GM21576 (cell line): Measurements from ENCODE around the gene ASCL2.

Experiments
- ATAC-seq: cut with Tn5 transposase; IDR thresholded peaks from one replicate; pipeline ENCODE4 v1.9.1; 2021; ENCODE audit warnings: mild to moderate bottlenecking, moderate library complexity; ENCODE audit not compliant: unreplicated experiment

The ASCL2 gene, protein sequence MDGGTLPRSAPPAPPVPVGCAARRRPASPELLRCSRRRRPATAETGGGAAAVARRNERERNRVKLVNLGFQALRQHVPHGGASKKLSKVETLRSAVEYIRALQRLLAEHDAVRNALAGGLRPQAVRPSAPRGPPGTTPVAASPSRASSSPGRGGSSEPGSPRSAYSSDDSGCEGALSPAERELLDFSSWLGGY

DNA sequence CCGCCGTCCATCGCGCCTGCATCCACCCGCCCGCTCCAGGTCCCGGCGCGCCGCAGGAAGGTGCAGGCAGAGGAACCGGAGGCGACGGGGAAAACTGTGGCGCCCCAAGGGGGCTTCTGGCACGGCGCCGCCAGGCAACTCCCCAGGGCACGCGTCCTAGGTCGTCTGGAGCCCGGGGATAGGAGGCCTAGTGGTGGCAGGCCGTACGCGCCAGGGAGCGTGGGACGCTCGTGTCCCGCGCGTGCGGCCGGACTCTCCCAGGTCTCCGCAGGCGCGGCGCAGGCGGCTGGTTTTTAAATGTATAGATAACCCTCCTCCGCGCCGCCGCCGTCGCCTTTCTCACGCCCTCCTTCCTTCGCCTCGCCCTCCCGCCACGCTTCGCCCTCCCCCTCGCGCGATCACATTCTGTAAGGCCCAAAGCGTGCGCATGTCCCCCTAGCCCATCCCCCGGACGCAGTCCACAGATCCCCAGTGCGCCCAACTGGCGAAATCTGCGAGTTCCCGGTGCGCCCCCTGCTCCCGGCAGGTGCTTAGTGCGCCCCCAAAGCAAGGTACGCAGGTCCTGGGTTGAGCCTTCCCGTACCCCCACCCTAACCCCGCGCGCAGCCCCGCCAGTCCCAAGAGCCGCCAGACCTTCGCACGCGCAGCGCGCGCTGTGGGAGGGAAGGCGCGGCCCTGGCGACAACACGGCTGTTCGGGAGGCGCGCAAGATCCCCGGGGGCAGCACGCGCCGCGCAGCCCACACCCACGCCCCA is at the start of gene ASCL2:
TSS of gene ASCL2 (minus strand) at position 267 of the 755 bp plus-strand sequence. CDS start at position 11, 256 bp downstream.
- no peak for ATAC-seq

DNA sequence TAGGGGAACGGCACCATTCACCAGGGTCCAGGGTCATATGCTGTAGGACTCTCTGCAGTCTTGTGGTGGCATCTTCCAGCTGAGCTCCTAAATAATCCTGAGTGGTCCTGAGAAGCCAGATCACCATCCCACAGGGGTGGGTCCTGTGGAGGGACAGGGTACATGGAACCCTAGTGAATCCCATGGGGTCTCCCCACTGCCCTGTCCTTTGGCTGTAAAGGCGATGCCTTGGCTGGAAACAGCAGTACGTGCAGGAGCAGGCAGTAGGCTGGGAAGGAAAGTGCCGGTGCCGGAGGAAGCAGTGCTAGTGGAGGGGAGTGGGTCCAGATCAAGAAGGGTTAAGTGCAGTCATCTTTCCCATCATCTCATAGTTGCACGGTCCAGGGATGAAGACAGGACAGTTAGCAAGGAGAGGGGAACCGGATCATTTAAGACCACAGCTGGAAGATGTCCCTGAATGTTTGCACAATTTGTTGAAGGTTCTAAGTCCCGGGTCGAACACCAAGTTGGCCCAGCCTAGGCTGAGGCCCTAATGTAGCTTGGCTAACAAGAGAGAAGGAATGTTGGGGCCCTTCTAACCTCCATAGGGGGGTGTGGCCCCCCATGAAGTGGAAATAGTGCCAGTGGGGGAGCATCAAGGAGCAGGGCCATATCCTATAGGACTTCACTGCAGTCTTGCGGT is 49.5 kb upstream of the ASCL2 start:
- no peak for ATAC-seq

DNA sequence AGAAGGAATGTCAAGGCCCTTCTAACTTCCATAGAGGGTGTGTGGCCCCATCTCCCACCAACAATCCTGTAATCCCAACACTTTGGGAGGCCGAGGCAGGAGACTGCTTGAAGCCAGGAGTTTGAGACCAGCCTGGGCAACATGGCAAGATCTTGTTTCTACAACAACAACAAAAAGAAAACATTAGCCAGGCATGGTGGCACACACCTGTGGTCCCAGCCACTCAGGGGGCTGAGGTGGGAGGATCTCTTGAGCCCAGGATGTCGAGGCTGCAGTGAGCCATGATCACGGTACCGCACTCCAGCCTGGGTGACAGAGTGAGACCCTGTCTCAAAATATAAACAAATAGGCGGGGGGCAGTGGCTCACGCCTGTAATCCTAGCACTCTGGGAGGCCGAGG is 48.3 kb upstream of the ASCL2 start:
- no peak for ATAC-seq

DNA sequence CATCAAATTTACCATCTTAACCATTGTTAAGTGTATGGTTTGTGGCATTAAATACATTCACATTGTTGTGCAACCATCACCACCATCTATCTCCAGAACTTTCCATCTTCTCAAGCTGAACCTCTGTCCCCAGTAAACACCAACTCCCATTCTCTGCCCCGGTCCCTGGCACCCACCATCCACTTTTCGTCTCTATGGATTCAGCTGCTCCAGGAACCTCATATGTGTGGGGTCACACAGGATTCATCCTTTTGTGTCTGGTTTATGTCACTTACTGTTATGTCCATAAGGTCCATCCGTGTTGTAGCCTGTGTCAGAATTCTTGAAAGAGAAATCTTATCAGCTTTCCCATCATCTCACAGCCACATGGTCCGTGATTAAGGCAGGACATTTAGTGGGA is 47.7 kb upstream of the ASCL2 start:
- no peak for ATAC-seq

DNA sequence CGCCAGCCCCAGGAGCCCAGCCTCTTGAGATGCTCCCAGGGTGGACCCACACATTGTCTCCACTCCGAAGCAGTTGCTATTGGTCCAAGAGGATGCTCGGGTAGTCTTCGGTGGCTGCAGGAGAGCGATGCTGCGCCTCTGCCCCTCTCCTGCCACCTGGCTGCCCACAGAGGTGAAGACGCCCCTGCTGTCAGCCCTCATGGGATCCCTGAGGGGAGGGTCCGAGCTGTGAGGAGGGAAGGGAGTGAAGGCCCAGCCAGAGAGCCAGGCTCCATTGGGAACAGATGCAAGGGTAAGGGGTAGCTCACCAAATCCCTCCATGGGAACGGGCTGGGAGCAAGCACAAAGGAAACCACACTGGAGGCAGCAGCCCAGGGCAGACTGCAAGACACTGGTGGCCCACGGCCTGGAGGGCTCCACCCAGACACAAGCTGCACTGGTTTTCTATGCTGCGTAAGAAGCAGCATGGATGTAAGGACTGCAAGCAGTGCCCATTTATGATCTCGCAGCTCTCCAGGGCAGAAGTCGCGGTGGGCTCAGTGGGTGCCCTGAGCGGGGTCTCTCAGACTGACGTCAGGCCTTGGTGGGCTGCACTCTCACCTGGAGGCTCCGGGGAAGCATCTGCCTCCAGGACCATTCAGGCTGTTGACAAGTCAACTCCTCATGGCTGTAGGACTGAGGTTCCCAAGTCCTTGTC is 47.1 kb upstream of the ASCL2 start:
- no peak for ATAC-seq

DNA sequence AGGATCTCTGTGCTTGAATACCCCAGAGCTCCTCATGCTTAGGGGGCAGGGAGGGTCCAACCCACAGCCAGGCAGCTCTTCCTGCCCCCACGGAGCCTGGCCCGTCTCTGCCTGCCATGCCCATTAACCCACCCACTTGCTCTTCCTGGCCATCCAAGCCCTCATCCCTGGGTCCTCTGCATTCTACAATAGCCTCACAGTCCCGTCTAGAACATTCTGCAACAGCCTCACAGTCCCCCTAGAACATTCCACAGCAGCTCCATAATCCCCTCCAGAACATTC is 46.5 kb upstream of the ASCL2 start:
- no peak for ATAC-seq

DNA sequence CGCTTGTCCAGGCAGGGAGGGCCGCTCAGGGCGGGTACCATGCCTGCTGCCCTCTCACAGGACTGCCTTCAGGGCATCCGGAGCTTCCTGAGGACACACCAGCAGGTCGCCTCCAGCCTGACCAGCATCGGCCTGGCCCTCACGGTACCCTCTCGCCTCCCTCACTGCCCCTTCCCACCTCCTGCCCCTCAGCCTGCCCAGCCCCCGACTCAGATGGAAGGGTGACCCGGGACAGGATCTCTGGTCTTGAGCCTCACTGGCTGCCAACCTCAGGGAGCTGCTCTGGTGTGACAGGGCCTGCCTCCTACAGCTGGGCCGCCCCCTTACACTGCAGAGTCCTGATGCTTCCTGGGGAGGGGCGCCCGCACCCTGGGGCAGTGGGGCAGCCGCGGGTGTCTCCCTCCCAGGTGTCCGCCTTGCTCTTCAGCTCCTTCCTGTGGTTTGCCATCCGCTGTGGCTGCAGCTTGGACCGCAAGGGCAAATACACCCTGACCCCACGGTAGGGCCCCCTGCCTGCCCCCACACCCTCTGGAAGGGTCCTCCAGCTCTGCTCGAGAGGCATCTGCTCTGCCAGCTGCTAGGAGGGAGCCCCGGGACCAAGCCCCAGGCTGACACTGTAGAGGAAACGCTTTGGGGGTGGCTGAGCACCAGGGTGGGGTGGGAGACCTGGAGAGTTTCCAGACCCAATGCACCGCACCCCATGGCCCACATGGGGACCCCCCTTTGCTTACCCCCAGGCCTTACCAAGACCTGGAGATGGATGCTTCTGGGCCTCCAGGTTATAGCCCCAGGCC is 46.0 kb upstream of the ASCL2 start:
- ATAC-seq, result no peak

DNA sequence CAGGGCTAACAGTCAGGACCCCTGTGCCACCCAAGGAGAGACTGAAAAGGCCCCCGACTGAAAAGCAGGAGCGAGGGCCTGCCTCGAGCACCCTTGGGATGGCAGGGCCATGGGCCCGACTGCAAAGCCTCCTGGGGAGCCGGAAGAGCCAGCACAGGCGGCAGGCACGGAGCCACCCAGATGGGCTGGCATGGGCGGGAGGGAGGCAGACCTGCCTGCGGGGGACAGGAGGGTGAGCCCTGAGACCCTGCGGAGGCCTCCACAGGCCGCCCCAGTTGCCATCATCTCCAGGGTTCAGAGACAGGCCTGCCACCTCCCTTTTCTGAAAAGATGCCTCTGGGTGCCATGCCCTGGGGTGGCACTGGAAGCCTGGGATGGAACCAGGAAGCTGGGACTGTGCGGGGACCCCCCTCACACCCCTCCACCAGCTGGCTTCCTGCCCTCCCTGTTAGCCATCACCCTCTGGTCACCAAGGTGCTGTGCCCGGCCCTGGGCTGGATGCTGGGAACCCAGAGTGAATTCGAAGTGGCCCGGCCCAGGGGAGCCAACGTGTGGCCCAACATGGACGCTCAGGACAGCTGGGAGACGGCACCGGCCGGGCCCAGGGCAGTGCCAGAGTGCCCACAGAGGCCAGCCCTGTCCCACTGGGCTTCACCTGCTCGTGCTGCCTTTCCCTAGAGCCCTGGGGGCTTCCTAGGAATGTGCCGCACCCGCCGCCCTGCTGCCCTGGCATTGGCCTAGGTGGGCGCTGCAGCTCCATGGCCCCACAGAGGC is 45.2 kb upstream of the ASCL2 start:
- ATAC-seq, result no peak

DNA sequence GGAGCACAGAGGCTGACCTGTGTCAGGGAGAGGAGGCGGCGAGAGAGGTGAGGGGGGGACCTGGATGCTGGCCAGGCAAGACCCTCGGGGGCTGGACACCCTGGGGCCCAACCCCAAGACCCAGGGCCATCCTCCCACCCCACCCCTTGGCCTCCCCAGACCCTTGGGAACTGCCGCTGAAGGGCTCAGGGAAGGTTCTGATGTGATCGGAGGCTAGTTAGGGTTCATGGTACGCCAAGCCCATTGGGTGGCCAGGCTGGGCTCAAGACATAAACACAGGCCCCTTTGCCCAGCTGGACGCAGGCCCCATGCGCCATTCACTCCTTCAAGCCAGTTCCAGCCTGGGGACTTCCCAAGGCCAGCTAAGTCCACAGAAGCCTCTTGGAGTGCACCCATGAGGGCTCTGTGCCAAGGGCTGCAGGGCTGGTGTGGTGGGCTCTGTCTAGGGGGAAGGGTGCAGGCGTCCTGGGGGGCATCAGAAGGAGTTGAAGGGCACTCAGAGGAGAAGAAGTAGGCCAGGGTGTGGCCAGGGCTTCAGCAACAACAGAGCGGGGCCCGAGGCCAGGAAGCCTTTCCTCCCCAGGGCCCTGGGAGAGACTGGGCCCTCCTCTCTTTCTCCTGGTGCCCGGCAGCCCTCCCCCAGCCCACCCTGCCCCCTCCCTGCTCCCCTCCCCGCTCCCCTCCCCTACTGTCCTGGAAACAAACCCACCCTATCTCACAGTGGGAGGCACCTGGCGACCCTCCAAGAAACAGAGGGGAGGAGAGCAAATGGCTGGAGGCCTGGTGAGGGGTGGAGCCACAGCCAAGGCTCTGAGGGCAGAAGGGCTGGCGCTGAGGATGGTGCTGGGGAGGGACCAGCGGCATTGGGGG is 44.4 kb upstream of the ASCL2 start:
- ATAC-seq, result no peak

DNA sequence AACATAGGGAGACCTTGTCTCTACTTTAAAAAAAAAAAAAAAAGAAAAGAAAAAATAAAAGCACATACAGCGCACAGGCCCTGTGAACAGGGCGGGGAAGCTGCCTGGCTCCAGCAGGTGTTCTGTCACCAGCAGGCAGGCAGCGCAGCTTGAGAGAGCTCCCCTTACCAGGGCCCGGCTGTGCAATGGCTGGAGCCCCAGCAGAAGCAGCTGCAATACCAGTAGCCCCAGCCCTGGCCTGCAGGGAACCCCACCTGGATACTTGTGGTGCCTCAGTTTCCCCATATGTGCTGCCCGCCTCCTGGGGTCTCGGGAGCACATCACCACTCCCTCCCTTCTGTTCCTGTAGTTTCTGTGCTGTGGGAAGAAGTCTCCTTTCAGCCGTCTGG is 43.7 kb upstream of the ASCL2 start:
- no peak for ATAC-seq

DNA sequence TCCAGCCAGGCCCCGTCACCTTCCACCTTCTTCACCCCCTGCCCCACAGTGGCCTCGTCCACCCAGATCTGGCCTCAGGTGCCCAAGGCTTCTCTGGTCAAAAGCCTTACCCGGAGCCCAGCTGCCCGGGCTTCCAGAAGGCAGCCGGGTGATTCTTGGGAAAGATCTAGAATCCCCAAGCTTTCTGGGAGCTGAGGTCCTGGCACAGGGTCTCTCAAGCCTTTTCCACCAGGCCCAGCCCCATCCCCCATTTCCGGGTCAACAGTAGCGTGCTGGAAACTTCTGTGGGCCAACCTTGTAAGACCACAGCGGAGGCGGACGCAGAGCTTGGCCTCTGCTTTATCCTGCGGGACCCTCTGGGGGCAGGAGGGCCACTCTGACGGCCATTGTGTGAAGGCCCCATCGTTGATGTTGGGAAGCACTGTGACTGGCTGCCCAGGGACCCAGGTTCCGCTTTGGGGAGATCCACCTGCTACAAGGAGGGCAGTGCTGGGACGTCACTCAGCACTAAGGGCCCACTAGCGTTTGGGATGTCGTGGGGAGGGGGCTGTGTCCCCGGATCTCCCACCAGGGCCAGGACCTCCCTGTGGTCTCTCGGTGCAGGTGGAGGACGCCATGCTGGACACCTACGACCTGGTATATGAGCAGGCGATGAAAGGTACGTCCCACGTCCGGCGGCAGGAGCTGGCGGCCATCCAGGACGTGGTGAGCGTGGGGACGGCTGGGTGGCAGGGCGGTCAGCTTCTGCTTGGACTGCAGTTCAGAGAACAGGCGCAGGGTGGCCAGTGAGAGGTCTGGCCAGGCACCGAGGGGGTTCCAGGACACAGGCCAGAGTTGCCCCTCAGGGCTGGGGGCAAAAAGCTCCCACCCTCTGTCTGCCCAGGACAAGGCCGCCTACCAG is 42.9 kb upstream of the ASCL2 start:
- no peak for ATAC-seq

DNA sequence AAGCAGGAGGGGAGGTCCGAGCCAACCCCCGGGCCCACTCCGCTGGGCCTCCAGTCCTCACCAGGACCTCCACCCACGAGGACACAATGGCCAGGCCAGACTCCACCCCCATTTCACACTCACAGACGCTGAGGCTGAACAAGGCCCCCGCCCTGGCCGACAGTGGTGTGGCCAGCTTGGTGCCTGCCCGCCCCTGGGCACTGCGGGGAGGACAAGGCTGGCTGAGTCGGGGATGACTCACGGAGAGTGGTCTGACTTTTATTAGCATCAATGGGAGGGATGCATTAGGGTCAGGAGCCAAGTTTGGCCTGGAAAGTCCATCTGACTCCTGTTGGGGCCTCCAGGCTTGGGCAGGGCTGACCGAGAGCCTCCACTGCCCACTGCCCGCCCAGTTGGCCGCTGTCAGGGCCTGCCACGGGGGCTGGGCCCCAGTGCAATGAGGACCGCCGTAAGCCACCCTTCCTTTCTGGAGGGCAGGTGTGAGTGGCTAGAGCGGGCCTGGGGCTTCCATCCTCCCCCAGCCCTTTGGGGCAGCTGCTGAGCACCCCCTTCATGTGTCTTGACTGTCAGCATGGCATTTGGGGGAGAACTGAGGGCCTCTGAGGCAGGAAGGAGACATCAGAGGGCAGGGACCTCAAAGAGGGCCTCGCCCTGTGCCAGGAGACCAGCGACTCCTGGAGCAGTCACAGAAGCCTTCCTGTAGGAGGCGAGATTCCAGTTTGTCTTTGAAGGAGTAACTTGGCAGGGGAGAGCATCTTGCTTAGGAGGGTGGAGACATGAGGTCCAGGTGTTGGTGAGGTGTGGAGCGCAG is 42.0 kb upstream of the ASCL2 start:
- no peak for ATAC-seq

DNA sequence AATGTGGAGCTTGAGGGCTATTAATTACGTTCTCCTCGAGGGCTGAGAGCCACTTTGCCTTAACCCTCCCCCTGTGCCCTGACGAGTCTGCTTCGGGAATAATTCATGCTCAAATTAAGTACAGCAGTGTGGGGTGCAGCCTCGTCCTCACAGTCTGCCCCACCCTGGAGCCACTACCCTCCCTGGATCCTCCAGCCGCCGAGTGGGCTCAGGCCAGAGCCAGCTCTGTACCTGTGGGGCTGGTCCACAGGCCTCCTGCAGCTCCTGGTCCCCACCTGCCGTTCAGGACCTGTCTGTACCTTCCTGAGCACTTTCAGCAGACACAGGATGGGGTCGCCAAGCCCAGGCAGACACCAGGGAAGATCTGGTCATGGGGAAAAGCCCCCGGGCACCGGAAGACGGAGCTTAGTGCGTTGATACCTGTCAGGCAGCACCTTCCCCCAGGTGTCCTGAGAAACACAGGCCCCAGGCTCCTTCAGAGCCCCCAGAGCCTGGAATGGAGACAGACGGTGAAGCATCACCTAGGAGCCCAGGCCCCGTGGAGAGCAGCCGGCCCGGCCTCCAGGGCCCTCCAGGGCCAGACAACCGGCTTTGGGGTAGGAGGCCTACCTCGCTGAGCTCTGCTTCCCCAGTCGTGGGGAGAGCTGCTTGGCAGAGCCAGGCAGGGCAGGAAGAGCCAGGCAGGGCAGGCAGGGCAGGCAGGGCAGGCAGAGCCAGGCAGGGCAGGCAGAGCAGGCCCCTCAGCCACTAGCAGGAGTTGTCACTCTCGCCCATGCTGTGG is 41.2 kb upstream of the ASCL2 start:
- no peak for ATAC-seq

DNA sequence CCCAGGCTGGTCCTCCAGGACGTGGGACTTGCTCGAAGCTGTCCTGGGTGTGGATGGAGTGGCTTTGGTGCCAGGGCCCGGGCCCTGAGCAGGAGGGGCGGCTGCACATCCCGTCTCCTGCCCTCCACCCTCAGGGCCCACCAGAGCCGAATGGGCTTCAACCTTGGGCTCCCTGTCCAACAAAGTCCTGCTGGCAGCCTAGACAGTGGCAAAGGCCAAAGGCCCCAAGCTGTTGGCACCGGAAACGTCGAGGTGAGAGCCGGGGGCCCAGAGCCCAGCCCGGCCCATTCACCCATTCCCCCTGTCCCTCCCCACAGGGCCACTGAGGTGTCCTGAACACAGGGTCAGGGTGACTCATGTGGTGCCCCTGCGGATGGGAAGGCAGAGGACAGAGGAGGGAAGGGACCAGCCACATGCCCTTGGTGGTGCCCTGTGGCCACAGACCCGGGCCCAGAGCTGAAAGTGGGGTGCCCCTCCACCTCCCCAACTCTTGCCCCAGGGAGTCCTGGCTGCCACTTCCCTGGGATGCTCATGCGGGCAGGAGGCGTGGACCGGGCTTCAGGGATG is 40.5 kb upstream of the ASCL2 start:
- ATAC-seq, result no peak

DNA sequence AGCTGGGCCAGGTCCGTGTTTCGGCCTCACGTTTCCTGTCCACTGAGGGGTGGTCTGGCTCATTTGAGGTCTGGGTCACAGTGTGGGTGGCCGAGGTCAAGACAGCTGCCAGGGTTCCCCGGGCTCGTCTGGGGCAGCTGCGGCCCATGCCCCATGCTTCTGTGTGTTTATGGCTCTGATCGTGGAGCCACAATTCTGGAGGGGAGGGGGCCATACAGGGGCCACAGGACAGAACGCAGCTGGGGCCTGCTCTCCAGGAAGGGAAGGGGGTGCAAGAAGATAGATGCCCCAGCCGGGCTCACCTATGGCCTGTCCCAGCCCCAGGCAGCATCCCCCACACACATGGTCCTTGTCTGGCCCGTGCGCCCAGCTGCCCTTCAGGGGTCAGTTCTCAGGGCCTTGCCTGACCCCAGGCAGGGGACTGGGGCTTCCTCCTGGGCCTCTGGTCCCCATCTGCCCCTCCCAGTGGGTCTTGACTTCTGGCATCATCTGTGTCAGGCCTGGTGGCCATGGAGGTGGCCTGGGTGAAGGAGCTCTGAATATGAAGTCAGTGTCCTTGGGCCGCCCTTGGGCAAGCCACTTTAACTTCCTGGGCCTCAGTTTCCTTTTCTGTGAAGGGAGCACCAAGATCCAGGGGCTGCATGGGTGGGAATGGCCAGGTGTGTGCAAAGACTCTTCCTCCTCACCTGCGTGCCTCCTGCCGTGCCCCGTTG is 39.8 kb upstream of the ASCL2 start:
- ATAC-seq, result no peak
